ENCODE data around the gene TNFSF15.

DNA sequence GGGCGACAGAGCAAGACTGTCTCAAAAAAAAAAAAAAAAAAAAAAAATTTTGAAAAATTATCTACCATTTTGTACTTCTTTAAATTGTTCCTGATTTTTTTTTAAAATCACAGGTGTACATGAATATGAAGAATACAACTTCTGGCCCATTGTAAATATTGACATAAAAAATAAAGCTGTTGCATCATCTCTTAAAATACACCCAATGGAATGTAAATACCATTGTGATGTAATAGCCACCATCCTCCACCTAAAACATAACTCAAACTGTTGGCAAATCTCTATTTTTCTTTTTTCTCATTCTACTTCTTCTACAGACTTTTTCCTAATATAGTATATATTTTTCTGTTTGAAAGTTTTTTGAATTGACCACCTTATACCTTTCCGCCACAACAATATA is 62.9 kb downstream of the TNFSF15 start:
- TF ChIP-seq ZNF292 (tag by site-specific recombination; IDR thresholded peaks at IDR 0.05; ENCODE audit: borderline replicate concordance, low read depth) (no peak), TCF7L2 (IDR thresholded peaks at IDR 0.05; ENCODE audit: borderline replicate concordance, low read depth, low read length) (no peak), ZBTB48 (tag by site-specific recombination; IDR thresholded peaks at IDR 0.05) (no peak), ZBTB7A (tag by site-specific recombination; IDR thresholded peaks at IDR 0.05; ENCODE audit: low read depth) (no peak), SETDB1 (IDR thresholded peaks at IDR 0.05; ENCODE audit: insufficient read length, low read length) (no peak), ZNF76 (tag by site-specific recombination; IDR thresholded peaks at IDR 0.05; ENCODE audit: borderline replicate concordance, low read depth) (no peak), ZBTB20 (tag by site-specific recombination; IDR thresholded peaks at IDR 0.05) (no peak)
- TF ChIP-seq, protein P1, sequence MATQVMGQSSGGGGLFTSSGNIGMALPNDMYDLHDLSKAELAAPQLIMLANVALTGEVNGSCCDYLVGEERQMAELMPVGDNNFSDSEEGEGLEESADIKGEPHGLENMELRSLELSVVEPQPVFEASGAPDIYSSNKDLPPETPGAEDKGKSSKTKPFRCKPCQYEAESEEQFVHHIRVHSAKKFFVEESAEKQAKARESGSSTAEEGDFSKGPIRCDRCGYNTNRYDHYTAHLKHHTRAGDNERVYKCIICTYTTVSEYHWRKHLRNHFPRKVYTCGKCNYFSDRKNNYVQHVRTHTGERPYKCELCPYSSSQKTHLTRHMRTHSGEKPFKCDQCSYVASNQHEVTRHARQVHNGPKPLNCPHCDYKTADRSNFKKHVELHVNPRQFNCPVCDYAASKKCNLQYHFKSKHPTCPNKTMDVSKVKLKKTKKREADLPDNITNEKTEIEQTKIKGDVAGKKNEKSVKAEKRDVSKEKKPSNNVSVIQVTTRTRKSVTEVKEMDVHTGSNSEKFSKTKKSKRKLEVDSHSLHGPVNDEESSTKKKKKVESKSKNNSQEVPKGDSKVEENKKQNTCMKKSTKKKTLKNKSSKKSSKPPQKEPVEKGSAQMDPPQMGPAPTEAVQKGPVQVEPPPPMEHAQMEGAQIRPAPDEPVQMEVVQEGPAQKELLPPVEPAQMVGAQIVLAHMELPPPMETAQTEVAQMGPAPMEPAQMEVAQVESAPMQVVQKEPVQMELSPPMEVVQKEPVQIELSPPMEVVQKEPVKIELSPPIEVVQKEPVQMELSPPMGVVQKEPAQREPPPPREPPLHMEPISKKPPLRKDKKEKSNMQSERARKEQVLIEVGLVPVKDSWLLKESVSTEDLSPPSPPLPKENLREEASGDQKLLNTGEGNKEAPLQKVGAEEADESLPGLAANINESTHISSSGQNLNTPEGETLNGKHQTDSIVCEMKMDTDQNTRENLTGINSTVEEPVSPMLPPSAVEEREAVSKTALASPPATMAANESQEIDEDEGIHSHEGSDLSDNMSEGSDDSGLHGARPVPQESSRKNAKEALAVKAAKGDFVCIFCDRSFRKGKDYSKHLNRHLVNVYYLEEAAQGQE (tag by site-specific recombination; IDR thresholded peaks at IDR 0.05): no peak
- TF ChIP-seq, protein P2, sequence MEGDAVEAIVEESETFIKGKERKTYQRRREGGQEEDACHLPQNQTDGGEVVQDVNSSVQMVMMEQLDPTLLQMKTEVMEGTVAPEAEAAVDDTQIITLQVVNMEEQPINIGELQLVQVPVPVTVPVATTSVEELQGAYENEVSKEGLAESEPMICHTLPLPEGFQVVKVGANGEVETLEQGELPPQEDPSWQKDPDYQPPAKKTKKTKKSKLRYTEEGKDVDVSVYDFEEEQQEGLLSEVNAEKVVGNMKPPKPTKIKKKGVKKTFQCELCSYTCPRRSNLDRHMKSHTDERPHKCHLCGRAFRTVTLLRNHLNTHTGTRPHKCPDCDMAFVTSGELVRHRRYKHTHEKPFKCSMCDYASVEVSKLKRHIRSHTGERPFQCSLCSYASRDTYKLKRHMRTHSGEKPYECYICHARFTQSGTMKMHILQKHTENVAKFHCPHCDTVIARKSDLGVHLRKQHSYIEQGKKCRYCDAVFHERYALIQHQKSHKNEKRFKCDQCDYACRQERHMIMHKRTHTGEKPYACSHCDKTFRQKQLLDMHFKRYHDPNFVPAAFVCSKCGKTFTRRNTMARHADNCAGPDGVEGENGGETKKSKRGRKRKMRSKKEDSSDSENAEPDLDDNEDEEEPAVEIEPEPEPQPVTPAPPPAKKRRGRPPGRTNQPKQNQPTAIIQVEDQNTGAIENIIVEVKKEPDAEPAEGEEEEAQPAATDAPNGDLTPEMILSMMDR (tag by site-specific recombination; IDR thresholded peaks at IDR 0.05): no peak
